MCF 10A (cell line): Measurements from ENCODE around the gene PPP1R14D. TPM values are rescaled to one million over a fixed set of nuclear protein-coding genes. Genes with fewer than 3 reads are reported as not detected.

ENCODE experiments used
- BruUV-seq: library from RNA; stranded (reverse); fragments of 400-500 nt; replicated peaks from 2 replicates; lab custom pipeline; 2021; lab: Mats Ljungman, UMichigan
- CTCF ChIA-PET: fragments of 300-600 bp; sonication (Branson Sonifier 250); formaldehyde crosslinking; extraction: SDS; loops from one replicate; lab custom pipeline; 2021; ENCODE audit warnings: antibody characterized with exemption, inconsistent platforms; lab: Yijun Ruan, JAX
- POLR2A ChIA-PET: fragments of 300-600, 350-650 bp; sonication (Branson Sonifier 250); formaldehyde crosslinking; extraction: SDS; loops from one replicate; lab custom pipeline; 2020; ENCODE audit warnings: antibody characterized with exemption, inconsistent platforms; lab: Yijun Ruan, JAX
- DNase-seq: peaks from one replicate; pipeline ENCODE4 v3.0.0-alpha.2; 2018; ENCODE audit not compliant: unreplicated experiment
- H3K27ac Mint-ChIP-seq: one replicate; pipeline ENCODE4 v1.8.0; 2022; ENCODE audit warnings: mild to moderate bottlenecking, low read depth, mixed read lengths; ENCODE audit not compliant: unreplicated experiment
- H3K27me3 Mint-ChIP-seq: one replicate; pipeline ENCODE4 v1.8.0; 2022; ENCODE audit warnings: mixed read lengths; ENCODE audit not compliant: insufficient read depth, unreplicated experiment
- H3K36me3 Mint-ChIP-seq: one replicate; pipeline ENCODE4 v1.8.0; 2022; ENCODE audit warnings: mild to moderate bottlenecking, moderate library complexity, mixed read lengths; ENCODE audit not compliant: insufficient read depth, unreplicated experiment
- H3K4me1 Mint-ChIP-seq: one replicate; pipeline ENCODE4 v1.8.0; 2022; ENCODE audit warnings: mixed read lengths; ENCODE audit not compliant: insufficient read depth, unreplicated experiment
- H3K4me3 Mint-ChIP-seq: one replicate; pipeline ENCODE4 v1.8.0; 2022; ENCODE audit warnings: mild to moderate bottlenecking, moderate library complexity, mixed read lengths; ENCODE audit not compliant: unreplicated experiment
- H3K9me3 Mint-ChIP-seq: one replicate; pipeline ENCODE4 v1.8.0; 2022; ENCODE audit warnings: mixed read lengths; ENCODE audit not compliant: unreplicated experiment
- intact Hi-C: fragments of 100-400 bp; cut with micrococcal nuclease; formaldehyde crosslinking; loops from 2 replicates; pipeline ENCODE4 v1.14.1; 2022
- total RNA-seq: library from RNA; stranded (reverse); gene quantifications from 2 replicates; pipeline ENCODE4 v1.2.3, GENCODE V29; 2022
- TF ChIP-seq, protein P1 (sequence below): fragments of 200-600 bp; IDR thresholded peaks from one replicate; pipeline ENCODE4 v1.8.0; 2022; ENCODE audit warnings: antibody characterized with exemption, mild to moderate bottlenecking; ENCODE audit not compliant: unreplicated experiment

PPP1R14D gene
- total RNA-seq, 1 experiment from 2014 or later, result not detected

GRCh38 chr15:40843885-40844695 is 15.6 kb upstream of the PPP1R14D start, which contains the start of gene SPINT1:
SPINT1 (plus strand) TSS chr15:40844048; CDS start chr15:40844555, 507 bp downstream.
- H3K27me3 Mint-ChIP-seq, result no peaks in the 10 kb centered on the region
- intact Hi-C loops, result no loop called here
- H3K4me1 Mint-ChIP-seq, result peaks cover 29% of the 10 kb centered on the region
- peak within 1 kb of the TSS; percentile 82 for H3K27ac Mint-ChIP-seq
- no TSS peak for BruUV-seq
- peaks cover 10% of the 10 kb centered on the region for H3K36me3 Mint-ChIP-seq
- H3K4me3 Mint-ChIP-seq, result peak within 1 kb of the TSS; percentile 96
- TF ChIP-seq, protein P1, sequence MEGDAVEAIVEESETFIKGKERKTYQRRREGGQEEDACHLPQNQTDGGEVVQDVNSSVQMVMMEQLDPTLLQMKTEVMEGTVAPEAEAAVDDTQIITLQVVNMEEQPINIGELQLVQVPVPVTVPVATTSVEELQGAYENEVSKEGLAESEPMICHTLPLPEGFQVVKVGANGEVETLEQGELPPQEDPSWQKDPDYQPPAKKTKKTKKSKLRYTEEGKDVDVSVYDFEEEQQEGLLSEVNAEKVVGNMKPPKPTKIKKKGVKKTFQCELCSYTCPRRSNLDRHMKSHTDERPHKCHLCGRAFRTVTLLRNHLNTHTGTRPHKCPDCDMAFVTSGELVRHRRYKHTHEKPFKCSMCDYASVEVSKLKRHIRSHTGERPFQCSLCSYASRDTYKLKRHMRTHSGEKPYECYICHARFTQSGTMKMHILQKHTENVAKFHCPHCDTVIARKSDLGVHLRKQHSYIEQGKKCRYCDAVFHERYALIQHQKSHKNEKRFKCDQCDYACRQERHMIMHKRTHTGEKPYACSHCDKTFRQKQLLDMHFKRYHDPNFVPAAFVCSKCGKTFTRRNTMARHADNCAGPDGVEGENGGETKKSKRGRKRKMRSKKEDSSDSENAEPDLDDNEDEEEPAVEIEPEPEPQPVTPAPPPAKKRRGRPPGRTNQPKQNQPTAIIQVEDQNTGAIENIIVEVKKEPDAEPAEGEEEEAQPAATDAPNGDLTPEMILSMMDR, result no peak
- ChIA-PET CTCF (interaction anchor here (0.6 to 9.3 kb wide), 15 partner anchors 15 to 464 kb away, joined by 3 to 130 read pairs (median 3); partner anchors contain the start of gene C15orf62), POLR2A (interaction anchor here (0.7 to 5.5 kb wide), 35 partner anchors 9 to 279 kb away, joined by 3 to 58 read pairs (median 5); partner anchors contain the start of genes C15orf62, CCDC32, DNAJC17 and GCHFR)
- H3K9me3 Mint-ChIP-seq, result no peaks in the 10 kb centered on the region
- DNase-seq, result peak; percentile 69

DNA sequence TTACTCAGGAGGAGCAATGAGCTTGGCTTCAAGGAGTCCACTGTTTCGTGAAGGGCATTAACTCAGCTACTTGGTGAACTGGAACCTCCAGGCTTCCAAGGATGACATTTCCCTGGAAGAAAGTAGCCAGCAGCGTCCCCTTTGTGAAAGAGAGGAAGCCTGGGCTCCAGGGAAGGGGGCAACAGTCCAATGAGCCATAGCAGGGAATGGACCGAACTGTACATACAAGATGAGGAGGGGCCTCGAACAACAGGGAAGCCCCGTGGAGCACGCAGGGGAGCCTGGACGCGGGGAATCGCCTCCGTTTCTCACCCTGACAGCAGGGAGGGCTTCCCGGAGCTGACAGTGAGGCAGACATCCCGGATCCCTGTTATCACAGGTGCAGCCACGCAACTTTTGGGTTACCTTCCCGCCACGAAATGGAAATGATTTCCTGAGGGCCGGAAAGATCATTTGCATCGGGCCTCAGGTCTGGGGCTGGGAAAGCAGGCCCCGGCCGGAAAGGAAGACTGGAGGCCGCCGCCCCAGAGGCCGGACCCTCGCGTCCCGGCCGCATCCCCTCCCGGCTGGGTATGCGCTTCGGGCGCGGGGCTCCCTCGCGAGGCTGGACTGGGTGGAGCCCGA is 14.9 kb upstream of the PPP1R14D start:
- POLR2A ChIA-PET, result interaction anchor here (0.7 to 5.5 kb wide), 31 partner anchors 8 to 570 kb away, joined by 3 to 58 read pairs (median 6); partner anchors contain the start of genes C15orf62, CCDC32, DNAJC17 and GCHFR
- Mint-ChIP-seq H3K27me3 (no peaks in the 10 kb centered on the region), H3K9me3 (no peaks in the 10 kb centered on the region), H3K4me3 (peak overlapping the region; percentile 96), H3K36me3 (peaks cover 4% of the 10 kb centered on the region), H3K4me1 (peaks cover 29% of the 10 kb centered on the region), H3K27ac (no peak overlapping the region)
- CTCF ChIA-PET, result interaction anchor here (0.6 to 9.3 kb wide), 10 partner anchors 15 to 463 kb away, joined by 3 to 130 read pairs (median 4); no protein-coding TSS in a partner anchor
- BruUV-seq, result no TSS peak
- TF ChIP-seq, protein P1, result no peak
- intact Hi-C loops, result no loop called here
- DNase-seq, result no peak

GRCh38 chr15:40841741-40842140 is 13.2 kb upstream of the PPP1R14D start:
- ChIA-PET CTCF (interaction anchor here (2.1 kb wide), 1 partner anchor 16 kb away, joined by 6 read pairs; no protein-coding TSS in a partner anchor), POLR2A (interaction anchor here (0.6 kb wide), 1 partner anchor 14 kb away, joined by 4 read pairs; no protein-coding TSS in a partner anchor)
- H3K36me3 Mint-ChIP-seq, result peaks cover 10% of the 10 kb centered on the region
- H3K27me3 Mint-ChIP-seq, result no peaks in the 10 kb centered on the region
- TF ChIP-seq, protein P1, result no peak
- no peak overlapping the region for H3K4me3 Mint-ChIP-seq
- BruUV-seq, result no TSS peak
- intact Hi-C loops, result no loop called here
- DNase-seq, result no peak
- peaks cover 17% of the 10 kb centered on the region for H3K4me1 Mint-ChIP-seq
- no peaks in the 10 kb centered on the region for H3K9me3 Mint-ChIP-seq
- no peak overlapping the region for H3K27ac Mint-ChIP-seq
